Pancreas (tissue), 10 donors: ENCODE results near the gene PHF2. TPM values are rescaled to one million over a fixed set of nuclear protein-coding genes. Genes with fewer than 3 reads are reported as not detected.

ENCODE experiments used
- ATAC-seq, 4 donors: fragments of 200-7000 bp; cut with Tn5 transposase; one replicate each; pipeline versions ENCODE4 v1.8.0 to v1.9.1; 2020; ENCODE audit warnings: mild to moderate bottlenecking in 4 of 4, moderate library complexity in 4 of 4
- DNase-seq, 6 donors: peaks; one replicate each; pipeline ENCODE4 v3.0.0-alpha.2; 2020
- FAIRE-seq: peaks from 2 replicates; lab custom pipeline; 2012; peaks lifted over from hg19 to GRCh38; lab: Jason Lieb, UNC
- H3K27ac ChIP-seq, 4 donors: fragments of 200-600 bp; sonication (generic); 1 replicate in 3 of 4; 2 replicates in 1 of 4; pipeline versions ENCODE4 v1.5.0 to v1.8.0; 2020
- H3K27me3 ChIP-seq, 4 donors: fragments of 200-600 bp; one replicate each; pipeline ENCODE4 v1.8.0; 2021
- H3K36me3 ChIP-seq, 3 donors: fragments of 200-600 bp; sonication (generic) in 1 of 3; one replicate each; pipeline versions ENCODE4 v1.5.0 to v1.8.0; 2020 to 2021
- H3K4me1 ChIP-seq, 3 donors: fragments of 200-600 bp; one replicate each; pipeline ENCODE4 v1.8.0; 2021
- H3K4me3 ChIP-seq, 4 donors: fragments of 200-600 bp; sonication (generic) in 2 of 4; one replicate each; pipeline versions ENCODE4 v1.5.0 to v1.8.0; 2020 to 2021
- H3K9me3 ChIP-seq, 4 donors: fragments of 200-600 bp; one replicate each; pipeline ENCODE4 v1.8.0; 2021
- CTCF ChIP-seq, 4 donors: fragments of 200-600 bp; sonication (generic) in 3 of 4; IDR thresholded peaks; one replicate each; pipeline versions ENCODE4 v1.5.0 to v1.8.0; 2021; ENCODE audit warnings: antibody characterized with exemption in 4 of 4
- whole genome bisulfite sequencing, 2 donors: extraction: QIAGEN DNeasy Blood & Tissue Kit; methylation state at CpG; one replicate each; pipeline ENCODE4 v1.1.7; 2013; 5-methylcytosine and 5-hydroxymethylcytosine counted together
- intact Hi-C, 3 donors: fragments of 100-400 bp; cut with DNase I; formaldehyde crosslinking; loops; one replicate each; pipeline versions ENCODE4 v1.11.1 to v1.14.2; 2022
- polyA plus RNA-seq, 2 donors: library from polyadenylated mRNA; stranded (reverse); fragments of 200-250 nt; gene quantifications; one replicate each; pipeline ENCODE4 v1.2.3, GENCODE V29; 2013
- total RNA-seq, 6 donors: library from RNA; stranded (reverse); fragmentation: NEBNext Ultra II Directional in 4 of 6; extraction: Animal tissue kit (Norgen Biotek cat#: 25700) in 4 of 6; gene quantifications; one replicate each; pipeline versions ENCODE4 v1.2.1 to v1.2.4, GENCODE V29; 2021 to 2023
- donor health status: healthy with polysubstance abuse.
- donor health status: DM: no; HTN: no; CAD: no; lungs with moderate emphysema.
- donor health status: DM: no; HTN: no; CAD: no.
- donor health status: control.
- donor health status: control.
- donor health status: Bipolar disorder and iron deficiency.
- donor health status: DM: yes; HTN: yes; CAD: no.
- donor health status: DM: no; HTN: no; CAD: no.
- donor health status: DM: no; HTN: no; CAD: no.
- donor health status: DM: yes; HTN: yes; CAD: no.

PHF2 gene
- total and polyA plus RNA-seq, 8 donors, result 10.8 to 24.8 (median 12.7) TPM

- H3K36me3 ChIP-seq, result no peaks in the 10 kb centered on the region
- DNase-seq (no peak), FAIRE-seq (no peak)
Measured at GRCh38 chr9:93613791-93614190, 37.4 kb downstream of the PHF2 start.

GRCh38 chr9:93614830-93615468, 38.6 kb downstream of the PHF2 start:
- no peaks in the 10 kb centered on the region for H3K27me3 ChIP-seq
- no peak for TF ChIP-seq CTCF (IDR thresholded peaks at IDR 0.05)
- H3K27ac ChIP-seq, result no peak overlapping the region
- 86% methylated on average over 5 of the region's 5 CpGs for WGBS, 2 donors
- H3K9me3 ChIP-seq, result no peaks in the 10 kb centered on the region
- no peaks in the 10 kb centered on the region for H3K36me3 ChIP-seq
- no peak overlapping the region for H3K4me3 ChIP-seq
- DNase-seq, result no peak
- no peak for FAIRE-seq
- intact Hi-C loops, result no loop called here
- no peak for ATAC-seq
- H3K4me1 ChIP-seq, result peaks cover 0 to 4% (median 0%) of the 10 kb centered on the region in 3 donors

More at GRCh38 chr9:93613791-93614190, 37.4 kb downstream of the PHF2 start:
- Histone ChIP-seq H3K27ac (no peak overlapping the region), H3K4me3 (no peak overlapping the region), H3K9me3 (no peaks in the 10 kb centered on the region), H3K4me1 (peaks cover 0 to 4% (median 0%) of the 10 kb centered on the region in 3 donors), H3K27me3 (no peaks in the 10 kb centered on the region)
- intact Hi-C loops, result no loop called here
- no peak for ATAC-seq
- 54 to 84% methylated on average over 3 of the region's 3 CpGs for WGBS, 2 donors
- no peak for TF ChIP-seq CTCF (IDR thresholded peaks at IDR 0.05)

GRCh38 chr9:93616044-93616443, 39.7 kb downstream of the PHF2 start:
- WGBS, 2 donors, result 39 to 51% methylated on average over 2 of the region's 2 CpGs
- DNase-seq (no peak), FAIRE-seq (no peak), ATAC-seq (no peak)
- no peaks in the 10 kb centered on the region for H3K36me3 ChIP-seq
- intact Hi-C loops, result no loop called here
- no peaks in the 10 kb centered on the region for H3K9me3 ChIP-seq
- H3K4me1 ChIP-seq, result peaks cover 0 to 6% (median 3%) of the 10 kb centered on the region in 3 donors
- no peak for TF ChIP-seq CTCF (IDR thresholded peaks at IDR 0.05)
- no peak overlapping the region for H3K27ac ChIP-seq
- no peaks in the 10 kb centered on the region for H3K27me3 ChIP-seq
- no peak overlapping the region for H3K4me3 ChIP-seq

GRCh38 chr9:93617273-93617672, 40.9 kb downstream of the PHF2 start:
- Histone ChIP-seq H3K36me3 (no peaks in the 10 kb centered on the region), H3K4me1 (peaks cover 0 to 7% (median 3%) of the 10 kb centered on the region in 3 donors), H3K4me3 (no peak overlapping the region), H3K27ac (no peak overlapping the region), H3K9me3 (no peaks in the 10 kb centered on the region), H3K27me3 (no peaks in the 10 kb centered on the region)
- intact Hi-C loops, result no loop called here
- FAIRE-seq, result no peak
- no peak for TF ChIP-seq CTCF (IDR thresholded peaks at IDR 0.05)
- WGBS, 2 donors, result 84 to 90% methylated on average over 6 of the region's 6 CpGs
- ATAC-seq, result no peak
- no peak for DNase-seq

- no peaks in the 10 kb centered on the region for H3K27me3 ChIP-seq
- DNase-seq (no peak), FAIRE-seq (no peak), ATAC-seq (no peak)
- no peaks in the 10 kb centered on the region for H3K36me3 ChIP-seq
- no peak overlapping the region for H3K4me3 ChIP-seq
- H3K27ac ChIP-seq, result no peak overlapping the region
- WGBS, 2 donors, result 89 to 94% methylated on average over 19 of the region's 19 CpGs
- no peaks in the 10 kb centered on the region for H3K9me3 ChIP-seq
- no peak for TF ChIP-seq CTCF (IDR thresholded peaks at IDR 0.05)
- intact Hi-C loops, result no loop called here
- H3K4me1 ChIP-seq, result peaks cover 0 to 3% (median 3%) of the 10 kb centered on the region in 3 donors
Measured at GRCh38 chr9:93619272-93619775, 42.9 kb downstream of the PHF2 start.
